A549 (cell line): Measurements from ENCODE around the gene ADGRL1.

Source experiments
- BHLHE40 ChIP-seq: IDR thresholded peaks from 2 replicates; pipeline ENCODE4 v1.6.1; 2012; ENCODE audit warnings: low read depth, low read length, inconsistent platforms
- CEBPB ChIP-seq, 2 experiments: fragments of >200 bp in 1 of 2; sonication (Bioruptor Twin) in 1 of 2; formaldehyde crosslinking in 1 of 2; IDR thresholded peaks; 2 replicates each; pipeline ENCODE4 v1.6.1; 2012 to 2016
- EHMT2 ChIP-seq: fragments of 200-600 bp; sonication (generic); IDR thresholded peaks from 2 replicates; pipeline ENCODE4 v1.6.1; 2016; ENCODE audit warnings: antibody characterized with exemption, low read depth, mild to moderate bottlenecking, moderate library complexity
- HDAC2 ChIP-seq: fragments of 200-600 bp; sonication (generic); IDR thresholded peaks from 2 replicates; pipeline ENCODE4 v1.6.1; 2016
- KDM5A ChIP-seq: fragments of 200-600 bp; sonication (generic); IDR thresholded peaks from 2 replicates; pipeline ENCODE4 v1.6.1; 2016; ENCODE audit warnings: antibody characterized with exemption, mild to moderate bottlenecking
- MAX ChIP-seq: IDR thresholded peaks from 2 replicates; pipeline ENCODE4 v1.6.1; 2012
- RAD21 ChIP-seq, 2 experiments: fragments of >200 bp in 1 of 2; sonication (Bioruptor Twin) in 1 of 2; formaldehyde crosslinking in 1 of 2; IDR thresholded peaks in 1 of 2; conservative IDR thresholded peaks in 1 of 2; 2 replicates in 1 of 2; 3 replicates in 1 of 2; pipeline ENCODE4 v1.6.1; 2012 to 2018; ENCODE audit warnings: inconsistent platforms in 1 of 2
- RFX5 ChIP-seq: fragments of 450-650 bp; IDR thresholded peaks from 2 replicates; pipeline ENCODE4 v1.7.1; 2014; ENCODE audit warnings: antibody characterized with exemption, mild to moderate bottlenecking, moderate library complexity
- RNF2 ChIP-seq: fragments of 200-600 bp; sonication (generic); IDR thresholded peaks from 2 replicates; pipeline ENCODE4 v1.6.1; 2016; ENCODE audit warnings: low read depth, mild to moderate bottlenecking, antibody characterized with exemption, moderate library complexity, borderline replicate concordance
- SMC3 ChIP-seq: fragments of >200 bp; sonication (Bioruptor Twin); formaldehyde crosslinking; IDR thresholded peaks from 3 replicates; pipeline ENCODE4 v1.6.1; 2018; ENCODE audit warnings: inconsistent platforms
- TF ChIP-seq, protein P1 (sequence below): fragments of 200-600 bp; sonication (generic); IDR thresholded peaks from 2 replicates; pipeline ENCODE4 v1.6.1; 2016; ENCODE audit warnings: antibody characterized with exemption, mild to moderate bottlenecking, moderate library complexity
- TF ChIP-seq, protein P2 (sequence below): fragments of >200 bp; sonication (Bioruptor Twin); formaldehyde crosslinking; IDR thresholded peaks from 3 replicates; pipeline ENCODE4 v1.5.1; 2016
- TF ChIP-seq, protein P3 (sequence below): IDR thresholded peaks from 2 replicates; pipeline ENCODE4 v1.6.1; 2012; ENCODE audit warnings: low read depth, borderline replicate concordance
- TF ChIP-seq, protein P4 (sequence below): fragments of >200 bp; sonication (Bioruptor Twin); formaldehyde crosslinking; IDR thresholded peaks from 3 replicates; pipeline ENCODE4 v1.6.1; 2016

GRCh38 chr19:14164724-14165493, 41.1 kb downstream of the ADGRL1 start:
- TF ChIP-seq BHLHE40: no peak
- TF ChIP-seq, protein P1, sequence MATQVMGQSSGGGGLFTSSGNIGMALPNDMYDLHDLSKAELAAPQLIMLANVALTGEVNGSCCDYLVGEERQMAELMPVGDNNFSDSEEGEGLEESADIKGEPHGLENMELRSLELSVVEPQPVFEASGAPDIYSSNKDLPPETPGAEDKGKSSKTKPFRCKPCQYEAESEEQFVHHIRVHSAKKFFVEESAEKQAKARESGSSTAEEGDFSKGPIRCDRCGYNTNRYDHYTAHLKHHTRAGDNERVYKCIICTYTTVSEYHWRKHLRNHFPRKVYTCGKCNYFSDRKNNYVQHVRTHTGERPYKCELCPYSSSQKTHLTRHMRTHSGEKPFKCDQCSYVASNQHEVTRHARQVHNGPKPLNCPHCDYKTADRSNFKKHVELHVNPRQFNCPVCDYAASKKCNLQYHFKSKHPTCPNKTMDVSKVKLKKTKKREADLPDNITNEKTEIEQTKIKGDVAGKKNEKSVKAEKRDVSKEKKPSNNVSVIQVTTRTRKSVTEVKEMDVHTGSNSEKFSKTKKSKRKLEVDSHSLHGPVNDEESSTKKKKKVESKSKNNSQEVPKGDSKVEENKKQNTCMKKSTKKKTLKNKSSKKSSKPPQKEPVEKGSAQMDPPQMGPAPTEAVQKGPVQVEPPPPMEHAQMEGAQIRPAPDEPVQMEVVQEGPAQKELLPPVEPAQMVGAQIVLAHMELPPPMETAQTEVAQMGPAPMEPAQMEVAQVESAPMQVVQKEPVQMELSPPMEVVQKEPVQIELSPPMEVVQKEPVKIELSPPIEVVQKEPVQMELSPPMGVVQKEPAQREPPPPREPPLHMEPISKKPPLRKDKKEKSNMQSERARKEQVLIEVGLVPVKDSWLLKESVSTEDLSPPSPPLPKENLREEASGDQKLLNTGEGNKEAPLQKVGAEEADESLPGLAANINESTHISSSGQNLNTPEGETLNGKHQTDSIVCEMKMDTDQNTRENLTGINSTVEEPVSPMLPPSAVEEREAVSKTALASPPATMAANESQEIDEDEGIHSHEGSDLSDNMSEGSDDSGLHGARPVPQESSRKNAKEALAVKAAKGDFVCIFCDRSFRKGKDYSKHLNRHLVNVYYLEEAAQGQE: no peak
- TF ChIP-seq, protein P2, sequence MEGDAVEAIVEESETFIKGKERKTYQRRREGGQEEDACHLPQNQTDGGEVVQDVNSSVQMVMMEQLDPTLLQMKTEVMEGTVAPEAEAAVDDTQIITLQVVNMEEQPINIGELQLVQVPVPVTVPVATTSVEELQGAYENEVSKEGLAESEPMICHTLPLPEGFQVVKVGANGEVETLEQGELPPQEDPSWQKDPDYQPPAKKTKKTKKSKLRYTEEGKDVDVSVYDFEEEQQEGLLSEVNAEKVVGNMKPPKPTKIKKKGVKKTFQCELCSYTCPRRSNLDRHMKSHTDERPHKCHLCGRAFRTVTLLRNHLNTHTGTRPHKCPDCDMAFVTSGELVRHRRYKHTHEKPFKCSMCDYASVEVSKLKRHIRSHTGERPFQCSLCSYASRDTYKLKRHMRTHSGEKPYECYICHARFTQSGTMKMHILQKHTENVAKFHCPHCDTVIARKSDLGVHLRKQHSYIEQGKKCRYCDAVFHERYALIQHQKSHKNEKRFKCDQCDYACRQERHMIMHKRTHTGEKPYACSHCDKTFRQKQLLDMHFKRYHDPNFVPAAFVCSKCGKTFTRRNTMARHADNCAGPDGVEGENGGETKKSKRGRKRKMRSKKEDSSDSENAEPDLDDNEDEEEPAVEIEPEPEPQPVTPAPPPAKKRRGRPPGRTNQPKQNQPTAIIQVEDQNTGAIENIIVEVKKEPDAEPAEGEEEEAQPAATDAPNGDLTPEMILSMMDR: no peak
- no peak for TF ChIP-seq CEBPB (IDR thresholded peaks at IDR 0.05)
- TF ChIP-seq, protein P3, sequence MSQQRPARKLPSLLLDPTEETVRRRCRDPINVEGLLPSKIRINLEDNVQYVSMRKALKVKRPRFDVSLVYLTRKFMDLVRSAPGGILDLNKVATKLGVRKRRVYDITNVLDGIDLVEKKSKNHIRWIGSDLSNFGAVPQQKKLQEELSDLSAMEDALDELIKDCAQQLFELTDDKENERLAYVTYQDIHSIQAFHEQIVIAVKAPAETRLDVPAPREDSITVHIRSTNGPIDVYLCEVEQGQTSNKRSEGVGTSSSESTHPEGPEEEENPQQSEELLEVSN: no peak
- no peak for TF ChIP-seq HDAC2
- TF ChIP-seq RNF2: no peak
- no peak for TF ChIP-seq SMC3
- no peak for TF ChIP-seq RAD21 (conservative IDR thresholded peaks at IDR 0.05 in 1 of 2, IDR thresholded peaks at IDR 0.05 in 1 of 2)
- TF ChIP-seq, protein P4, sequence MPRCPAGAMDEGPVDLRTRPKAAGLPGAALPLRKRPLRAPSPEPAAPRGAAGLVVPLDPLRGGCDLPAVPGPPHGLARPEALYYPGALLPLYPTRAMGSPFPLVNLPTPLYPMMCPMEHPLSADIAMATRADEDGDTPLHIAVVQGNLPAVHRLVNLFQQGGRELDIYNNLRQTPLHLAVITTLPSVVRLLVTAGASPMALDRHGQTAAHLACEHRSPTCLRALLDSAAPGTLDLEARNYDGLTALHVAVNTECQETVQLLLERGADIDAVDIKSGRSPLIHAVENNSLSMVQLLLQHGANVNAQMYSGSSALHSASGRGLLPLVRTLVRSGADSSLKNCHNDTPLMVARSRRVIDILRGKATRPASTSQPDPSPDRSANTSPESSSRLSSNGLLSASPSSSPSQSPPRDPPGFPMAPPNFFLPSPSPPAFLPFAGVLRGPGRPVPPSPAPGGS: no peak
- no peak for TF ChIP-seq RFX5
- TF ChIP-seq EHMT2: no peak
- no peak for TF ChIP-seq KDM5A
- no peak for TF ChIP-seq MAX
